Measurements from ENCODE around the gene SLC26A11. TPM values are rescaled to one million over a fixed set of nuclear protein-coding genes. Genes with fewer than 3 reads are reported as not detected.

The SLC26A11 gene
- total RNA-seq, 1 donor, result 12.2 TPM

Other genes with a start within 250 kb of the SLC26A11 start
- gene TBC1D16, start 184.6 kb upstream of the SLC26A11 start, total RNA-seq (ENCODE audit: low replicate concordance), result 33.4 and 37.8 TPM in 2 replicates
- 3.0 and 5.2 TPM in 2 replicates for gene CCDC40, start 183.8 kb upstream of the SLC26A11 start, total RNA-seq (ENCODE audit: low replicate concordance)
- gene GAA, start 118.8 kb upstream of the SLC26A11 start, total RNA-seq (ENCODE audit: low replicate concordance), result 66.6 and 75.1 TPM in 2 replicates
- gene EIF4A3, start 73.3 kb upstream of the SLC26A11 start, total RNA-seq (ENCODE audit: low replicate concordance), result 85.9 and 127 TPM in 2 replicates
- 0.09 TPM in 1 of 2 replicates, not detected in the other for gene CARD14, start 50.4 kb upstream of the SLC26A11 start, total RNA-seq (ENCODE audit: low replicate concordance)
- gene SGSH, start 94 bp upstream of the SLC26A11 start, total RNA-seq (ENCODE audit: low replicate concordance), result 17.6 and 80.9 TPM in 2 replicates
- gene RNF213, start 40.4 kb downstream of the SLC26A11 start, total RNA-seq (ENCODE audit: low replicate concordance), result 88.7 and 143 TPM in 2 replicates
- 12.4 and 17.8 TPM in 2 replicates for gene ENDOV, start 194.7 kb downstream of the SLC26A11 start, total RNA-seq (ENCODE audit: low replicate concordance)